Measurements from ENCODE around the gene DHRS4.

GRCh38 chr14:23932639-23933038 is 20.9 kb upstream of the DHRS4 start:
- TF ChIP-seq EZH2 (IDR thresholded peaks at IDR 0.05; ENCODE audit: borderline replicate concordance, low read depth, low read length, severe bottlenecking), result no peak
- TF ChIP-seq CTCF (IDR thresholded peaks at IDR 0.05; ENCODE audit: borderline replicate concordance, extremely low read depth, low read length, poor library complexity, severe bottlenecking), result no peak

Measured in DND-41 (cell line).